Panc1 (cell line): ENCODE measurements around the gene SUCO. TPM values are rescaled to one million over a fixed set of nuclear protein-coding genes. Genes with fewer than 3 reads are reported as not detected.

ENCODE experiments used
- ATAC-seq: fragments of 200-7000 bp; cut with Tn5 transposase; 2 replicates; pipeline ENCODE4 v1.9.1; 2020; ENCODE audit warnings: mild to moderate bottlenecking, moderate library complexity
- BruUV-seq: library from RNA; stranded (reverse); fragments of 400-500 nt; replicated peaks from 2 replicates; lab custom pipeline; 2021; lab: Mats Ljungman, UMichigan
- CTCF ChIA-PET: fragments of 300-600 bp; sonication (Branson Sonifier 250); formaldehyde crosslinking; loops from one replicate; lab custom pipeline; 2022; ENCODE audit warnings: antibody characterized with exemption; lab: Charles Lee
- POLR2A ChIA-PET: fragments of 300-600 bp; sonication (Branson Sonifier 250); formaldehyde crosslinking; loops from one replicate; lab custom pipeline; 2022; ENCODE audit warnings: antibody characterized with exemption; lab: Charles Lee
- DNase-seq: peaks from one replicate; pipeline ENCODE4 v3.0.0-alpha.2; 2010; ENCODE audit warnings: low read depth, low spot score
- H3K27ac ChIP-seq: 2 replicates; pipeline ENCODE4 v1.5.1; 2011; ENCODE audit warnings: mild to moderate bottlenecking, low read length, inconsistent platforms
- H3K27me3 ChIP-seq: fragments of 200-500 bp; sonication (Bioruptor generic); 2 replicates; pipeline ENCODE4 v1.6.0; 2014; ENCODE audit warnings: low read length, inconsistent platforms; ENCODE audit not compliant: control insufficient read depth, insufficient read depth
- H3K36me3 ChIP-seq: fragments of 200-500 bp; sonication (Bioruptor generic); 2 replicates; pipeline ENCODE4 v1.5.1; 2014; ENCODE audit warnings: inconsistent platforms, mild to moderate bottlenecking, low read length, moderate library complexity; ENCODE audit not compliant: control insufficient read depth, insufficient read depth
- H3K4me1 ChIP-seq: 2 replicates; pipeline ENCODE4 v1.5.1; 2011; ENCODE audit warnings: inconsistent platforms, mild to moderate bottlenecking, low read length, moderate library complexity; ENCODE audit not compliant: control insufficient read depth, insufficient read depth
- H3K4me3 ChIP-seq, 2 experiments: 2 replicates each; pipeline ENCODE4 v1.5.1; 2011 to 2012; ENCODE audit warnings: low read depth in 2 of 2, low read length in 2 of 2, mild to moderate bottlenecking in 2 of 2, inconsistent platforms in 1 of 2, moderate library complexity in 1 of 2
- H3K9me3 ChIP-seq: fragments of 200-500 bp; sonication (Bioruptor generic); 2 replicates; pipeline ENCODE4 v1.5.1; 2014; ENCODE audit warnings: low read depth, mild to moderate bottlenecking, inconsistent platforms, low read length, moderate library complexity; ENCODE audit not compliant: control insufficient read depth, insufficient read depth
- CTCF ChIP-seq: fragments of 450-650 bp; IDR thresholded peaks from 2 replicates; pipeline ENCODE4 v1.5.1; 2017; ENCODE audit warnings: mild to moderate bottlenecking
- POLR2AphosphoS5 ChIP-seq: IDR thresholded peaks from 2 replicates; pipeline ENCODE4 v1.6.1; 2012; ENCODE audit warnings: mild to moderate bottlenecking, low read depth, low read length, moderate library complexity
- SIN3A ChIP-seq: IDR thresholded peaks from 2 replicates; pipeline ENCODE4 v1.6.1; 2012; ENCODE audit warnings: low read depth, mild to moderate bottlenecking, low read length, moderate library complexity, borderline replicate concordance; ENCODE audit not compliant: insufficient read depth
- TCF7L2 ChIP-seq: IDR thresholded peaks from 2 replicates; pipeline ENCODE4 v1.6.1; 2011; ENCODE audit warnings: mild to moderate bottlenecking, low read depth, low read length, inconsistent platforms
- in situ Hi-C: cut with HindIII; loops from 2 replicates; pipeline ENCODE4 v1.10.0; 2016; ENCODE audit warnings: low sequenced_read_pairs, low pct_unique_long_range_greater_than_20kb
- intact Hi-C: fragments of 100-400 bp; cut with micrococcal nuclease; formaldehyde crosslinking; loops from one replicate; pipeline ENCODE4 v1.10.0; 2022; ENCODE audit not compliant: unreplicated experiment
- total RNA-seq: library from RNA; stranded (reverse); gene quantifications from one replicate; pipeline ENCODE4 v1.2.1, GENCODE V29; 2021; ENCODE audit not compliant: unreplicated experiment
- TF ChIP-seq, protein P1 (sequence below), 2 experiments: IDR thresholded peaks; 2 replicates each; pipeline ENCODE4 v1.6.1; 2011 to 2012; ENCODE audit warnings: low read depth in 2 of 2, control low read depth in 1 of 2, low read length in 1 of 2, mild to moderate bottlenecking in 1 of 2, moderate library complexity in 1 of 2; ENCODE audit not compliant: insufficient read depth in 1 of 2

The SUCO gene
- total RNA-seq, 1 experiment from 2014 or later: 31.3 TPM

- Histone ChIP-seq H3K9me3 (no peaks in the 10 kb centered on the region), H3K4me3 (no peak overlapping the region), H3K4me1 (no peaks in the 10 kb centered on the region), H3K27ac (no peak overlapping the region), H3K36me3 (peaks cover 7% of the 10 kb centered on the region; the same call in 1 of the 2 replicates), H3K27me3 (no peaks in the 10 kb centered on the region)
- CTCF ChIA-PET: no interaction called here
- TF ChIP-seq TCF7L2: no peak
- no peak for TF ChIP-seq CTCF
- TF ChIP-seq, protein P1, sequence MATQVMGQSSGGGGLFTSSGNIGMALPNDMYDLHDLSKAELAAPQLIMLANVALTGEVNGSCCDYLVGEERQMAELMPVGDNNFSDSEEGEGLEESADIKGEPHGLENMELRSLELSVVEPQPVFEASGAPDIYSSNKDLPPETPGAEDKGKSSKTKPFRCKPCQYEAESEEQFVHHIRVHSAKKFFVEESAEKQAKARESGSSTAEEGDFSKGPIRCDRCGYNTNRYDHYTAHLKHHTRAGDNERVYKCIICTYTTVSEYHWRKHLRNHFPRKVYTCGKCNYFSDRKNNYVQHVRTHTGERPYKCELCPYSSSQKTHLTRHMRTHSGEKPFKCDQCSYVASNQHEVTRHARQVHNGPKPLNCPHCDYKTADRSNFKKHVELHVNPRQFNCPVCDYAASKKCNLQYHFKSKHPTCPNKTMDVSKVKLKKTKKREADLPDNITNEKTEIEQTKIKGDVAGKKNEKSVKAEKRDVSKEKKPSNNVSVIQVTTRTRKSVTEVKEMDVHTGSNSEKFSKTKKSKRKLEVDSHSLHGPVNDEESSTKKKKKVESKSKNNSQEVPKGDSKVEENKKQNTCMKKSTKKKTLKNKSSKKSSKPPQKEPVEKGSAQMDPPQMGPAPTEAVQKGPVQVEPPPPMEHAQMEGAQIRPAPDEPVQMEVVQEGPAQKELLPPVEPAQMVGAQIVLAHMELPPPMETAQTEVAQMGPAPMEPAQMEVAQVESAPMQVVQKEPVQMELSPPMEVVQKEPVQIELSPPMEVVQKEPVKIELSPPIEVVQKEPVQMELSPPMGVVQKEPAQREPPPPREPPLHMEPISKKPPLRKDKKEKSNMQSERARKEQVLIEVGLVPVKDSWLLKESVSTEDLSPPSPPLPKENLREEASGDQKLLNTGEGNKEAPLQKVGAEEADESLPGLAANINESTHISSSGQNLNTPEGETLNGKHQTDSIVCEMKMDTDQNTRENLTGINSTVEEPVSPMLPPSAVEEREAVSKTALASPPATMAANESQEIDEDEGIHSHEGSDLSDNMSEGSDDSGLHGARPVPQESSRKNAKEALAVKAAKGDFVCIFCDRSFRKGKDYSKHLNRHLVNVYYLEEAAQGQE (IDR thresholded peaks at IDR 0.05; ENCODE audit: insufficient read depth in 1 of 2, low read depth in 2 of 2, low read length in 1 of 2): no peak
- TF ChIP-seq SIN3A: no peak
- no peak for TF ChIP-seq POLR2AphosphoS5
- no TSS peak for BruUV-seq
- POLR2A ChIA-PET: no interaction called here
- intact Hi-C loops (no loop called here), in situ Hi-C loops (no loop called here)
- ATAC-seq (no peak), DNase-seq (no peak)
Observed at GRCh38 chr1:172559572-172560210, 26.7 kb downstream of the SUCO start.

DNA sequence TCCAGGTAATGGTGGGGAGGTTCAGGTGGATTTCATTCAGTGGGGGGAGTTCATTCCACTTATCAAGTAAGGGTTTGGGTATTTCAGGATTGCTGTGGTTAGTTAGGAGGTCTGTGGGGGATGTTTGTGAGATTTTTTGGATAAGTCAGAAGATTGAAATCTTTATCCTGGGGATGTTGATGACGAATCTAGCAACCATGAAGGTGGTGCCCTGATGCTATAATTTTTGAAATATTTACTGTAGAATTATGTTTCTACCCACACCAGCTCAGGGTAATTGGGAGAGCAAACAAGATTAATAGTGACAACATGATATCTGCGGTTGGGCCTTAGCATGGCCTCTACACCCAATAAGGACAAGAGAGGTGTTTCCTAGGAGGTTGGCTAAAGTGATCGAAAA is 28.3 kb downstream of the SUCO start:
- intact Hi-C loops (no loop called here), in situ Hi-C loops (no loop called here)
- Histone ChIP-seq H3K27ac (no peak overlapping the region), H3K9me3 (no peaks in the 10 kb centered on the region), H3K36me3 (peaks cover 7% of the 10 kb centered on the region; the same call in 1 of the 2 replicates), H3K27me3 (no peaks in the 10 kb centered on the region), H3K4me1 (no peaks in the 10 kb centered on the region), H3K4me3 (no peak overlapping the region)
- no TSS peak for BruUV-seq
- CTCF ChIA-PET: no interaction called here
- POLR2A ChIA-PET: no interaction called here
- no peak for TF ChIP-seq CTCF
- TF ChIP-seq TCF7L2: no peak
- no peak for TF ChIP-seq SIN3A
- TF ChIP-seq, protein P1 (IDR thresholded peaks at IDR 0.05; ENCODE audit: insufficient read depth in 1 of 2, low read depth in 2 of 2, low read length in 1 of 2): no peak
- no peak for TF ChIP-seq POLR2AphosphoS5
- ATAC-seq (no peak), DNase-seq (no peak)
